ENCODE measurements around the gene GMPPA.
A peak's percentile ranks its signal among the peaks of the same experiment; 100 is the strongest.

The GMPPA gene

DNA sequence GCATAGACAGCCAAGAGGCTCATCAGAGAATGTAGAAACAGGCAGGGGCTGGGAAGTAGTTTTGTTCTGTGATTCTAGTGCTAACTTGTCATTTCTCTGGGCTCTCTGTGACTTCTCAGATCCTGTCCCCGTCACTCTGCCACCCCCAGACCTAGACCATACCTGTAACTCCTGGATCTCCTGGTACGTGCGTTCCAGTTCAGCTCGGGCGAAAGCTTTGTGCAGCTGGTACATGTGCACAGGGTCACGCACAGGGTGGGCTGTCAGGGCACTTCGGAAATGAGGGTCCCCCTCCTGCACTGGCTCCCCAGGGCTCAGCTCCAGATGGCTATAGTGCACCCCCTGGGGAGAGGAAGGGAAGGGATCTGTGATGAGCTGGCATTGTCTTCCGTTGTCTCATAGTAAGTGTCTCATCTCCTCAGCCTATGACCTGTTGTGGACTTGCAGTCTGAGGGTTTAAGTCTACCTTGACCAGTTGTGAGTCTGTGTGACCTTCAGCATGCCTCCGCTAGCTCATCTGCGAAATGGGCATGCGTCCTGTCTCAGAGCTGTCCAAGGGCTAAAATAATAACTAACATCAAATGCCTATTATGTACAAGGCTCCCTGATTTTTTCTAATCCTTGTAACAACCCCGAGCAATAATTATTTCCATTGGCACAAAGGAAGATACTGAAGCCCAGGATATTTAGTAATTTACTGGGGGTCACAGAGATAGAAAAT, 42.3 kb downstream of the GMPPA start:
- DNase-seq = no peak

DNA sequence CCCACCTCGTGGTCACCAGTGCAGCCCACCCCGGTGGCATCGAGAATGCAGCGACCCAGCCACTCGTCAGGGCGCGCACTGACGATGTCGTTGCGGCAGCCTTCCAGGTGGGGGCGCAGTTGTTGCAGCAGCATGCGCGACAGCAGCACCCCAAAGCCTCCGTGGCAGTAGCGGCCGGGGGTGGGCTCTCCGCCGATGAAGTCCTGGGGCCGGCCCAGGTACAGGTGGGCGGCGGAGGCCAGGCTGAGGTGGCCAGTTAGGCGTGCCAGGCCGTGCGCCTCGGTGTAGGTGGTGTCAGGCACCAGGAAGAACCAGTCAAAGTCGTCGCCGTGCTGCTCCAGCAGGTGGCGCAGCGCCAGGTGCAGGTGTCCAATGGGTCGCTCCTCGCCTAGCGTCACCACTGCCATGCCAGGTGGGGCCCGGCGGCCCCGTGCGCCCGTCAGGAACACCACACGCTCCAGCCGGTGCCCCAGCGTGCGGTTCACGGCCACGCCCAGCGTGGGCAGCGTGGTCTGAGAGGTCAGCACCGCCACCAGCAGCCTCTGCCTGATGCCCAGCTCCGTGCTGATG, 43.0 kb downstream of the GMPPA start:
- DNase-seq = peak in 1 of 2 experiments; percentile 70

DNA sequence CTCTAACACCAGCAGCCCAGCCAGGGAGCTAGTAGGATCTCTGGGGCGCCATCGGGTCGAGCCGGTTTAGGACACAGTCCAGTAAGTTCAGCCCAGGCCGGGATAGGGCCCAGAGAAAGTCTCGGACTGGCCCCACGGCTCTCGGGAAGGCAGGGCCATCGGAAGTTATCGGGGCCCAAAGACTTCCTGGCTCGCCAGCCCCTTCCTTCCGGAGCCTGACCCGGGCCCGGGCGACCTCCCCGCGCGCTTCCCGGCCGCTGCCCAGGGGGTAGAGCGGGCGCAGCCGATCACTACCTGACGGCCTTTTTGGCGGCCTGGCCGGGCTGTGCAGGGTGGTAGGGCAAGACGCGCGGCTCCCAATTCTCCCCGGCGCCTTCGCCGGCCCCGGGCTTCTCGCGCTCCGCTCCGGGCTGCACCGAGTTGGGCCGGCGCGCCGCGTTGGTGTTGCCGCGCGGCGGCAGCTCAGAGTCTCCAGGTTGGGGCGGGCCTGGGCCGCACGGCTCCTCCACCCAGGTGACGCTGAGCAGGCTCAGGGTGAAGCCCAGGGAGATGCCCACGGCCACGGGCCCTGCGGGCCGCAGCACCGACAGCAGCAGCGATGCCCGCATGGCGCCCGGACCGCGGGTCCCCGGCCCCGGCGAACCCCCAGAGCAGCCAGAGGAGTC, 44.4 kb downstream of the GMPPA start:
- DNase-seq = peak in 1 of 2 experiments; percentile 57

DNA sequence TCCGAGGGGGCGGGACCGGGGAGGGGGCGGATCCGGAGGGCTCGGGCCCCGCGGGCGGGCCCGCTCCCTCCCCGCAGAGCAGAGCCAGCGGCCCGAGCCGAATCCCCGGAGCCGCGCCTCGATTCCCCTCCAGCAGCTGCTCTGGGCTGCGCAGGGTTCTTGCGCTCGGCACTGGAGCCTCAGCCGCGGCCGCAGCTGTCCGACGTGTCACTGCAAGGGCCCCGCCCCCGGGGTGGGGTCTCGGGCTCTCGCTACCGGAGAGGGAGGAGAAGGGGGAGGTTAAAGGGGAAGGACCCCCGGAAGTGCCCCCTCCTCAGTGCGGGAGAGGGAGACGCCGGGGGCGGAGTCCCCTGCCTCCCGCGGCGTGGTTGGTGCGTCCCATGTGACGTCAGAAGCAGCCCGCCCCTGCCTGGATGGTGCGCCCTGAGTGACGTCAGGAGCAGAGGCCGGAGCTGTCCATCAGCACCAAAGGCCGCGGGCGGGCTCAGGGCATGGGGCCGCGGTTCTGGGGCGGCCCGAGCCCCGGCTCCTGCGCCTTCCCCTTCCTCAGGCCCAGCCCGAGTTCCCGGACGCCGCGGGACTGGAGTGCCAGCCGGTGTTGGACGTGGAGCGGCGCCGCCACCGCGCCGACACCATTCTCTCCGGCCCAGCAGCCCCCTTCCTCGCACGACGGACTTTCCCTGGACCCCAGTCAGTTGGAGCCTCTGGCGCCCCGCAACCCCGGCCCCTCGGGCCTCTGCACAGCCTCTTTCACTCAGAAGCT, 45.1 kb downstream of the GMPPA start, which contains the start of the genes CHPF and TMEM198:
CHPF (minus strand) TSS at position 214 of the 763 bp plus-strand sequence. CDS start 271 bp downstream, outside the sequence.
TMEM198 (plus strand) TSS at position 433 of the 763 bp plus-strand sequence. CDS start 700 bp downstream, outside the sequence.
- DNase-seq = peak; percentile 88 to 92

DNA sequence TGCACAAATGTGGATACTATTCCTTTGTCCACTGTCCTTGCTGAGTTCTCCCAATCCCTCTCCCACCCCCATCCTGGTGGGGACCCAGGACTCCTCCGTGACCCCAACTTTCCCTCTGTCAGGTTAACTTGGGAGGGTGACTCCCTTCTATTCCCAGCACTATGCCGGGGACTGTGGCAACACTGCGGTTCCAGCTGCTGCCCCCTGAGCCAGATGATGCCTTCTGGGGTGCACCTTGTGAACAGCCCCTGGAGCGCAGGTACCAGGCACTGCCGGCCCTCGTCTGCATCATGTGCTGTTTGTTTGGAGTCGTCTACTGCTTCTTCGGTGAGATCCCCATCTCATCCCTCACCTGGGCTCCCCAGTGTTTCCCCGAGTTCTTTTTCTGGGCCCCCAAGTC, 45.9 kb downstream of the GMPPA start:
- DNase-seq = no peak

DNA sequence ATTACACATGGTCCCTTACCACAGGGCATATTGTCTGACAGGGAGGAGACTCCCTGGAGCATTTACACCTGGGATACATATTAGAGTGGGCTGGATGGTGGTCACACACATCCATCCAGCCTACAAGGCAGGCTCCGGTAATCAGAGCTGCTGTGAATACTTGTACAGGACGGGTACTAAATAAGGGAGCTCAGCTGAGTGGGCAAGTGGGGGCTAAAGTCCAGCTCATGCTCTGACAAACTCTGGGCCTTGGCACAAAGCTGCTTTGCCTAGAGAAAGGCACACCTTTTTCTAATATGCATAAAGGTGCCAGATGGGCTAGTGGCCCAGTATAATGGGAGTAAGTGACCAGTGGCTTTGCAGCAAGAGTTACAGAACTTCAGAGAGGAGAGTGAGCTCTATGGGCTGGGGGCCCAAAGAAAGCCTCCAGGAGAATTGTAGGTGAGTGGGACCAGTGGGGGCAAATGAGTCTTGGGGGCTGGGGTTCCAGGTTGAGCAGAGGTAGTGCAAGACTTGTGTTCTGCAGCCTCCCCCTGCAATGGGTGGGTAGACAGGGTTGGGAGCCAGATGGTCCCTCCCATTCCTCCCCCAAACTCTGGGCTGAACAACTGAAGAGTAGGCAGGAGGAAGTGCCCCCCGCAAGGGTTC, 46.7 kb downstream of the GMPPA start:
- DNase-seq = no peak

DNA sequence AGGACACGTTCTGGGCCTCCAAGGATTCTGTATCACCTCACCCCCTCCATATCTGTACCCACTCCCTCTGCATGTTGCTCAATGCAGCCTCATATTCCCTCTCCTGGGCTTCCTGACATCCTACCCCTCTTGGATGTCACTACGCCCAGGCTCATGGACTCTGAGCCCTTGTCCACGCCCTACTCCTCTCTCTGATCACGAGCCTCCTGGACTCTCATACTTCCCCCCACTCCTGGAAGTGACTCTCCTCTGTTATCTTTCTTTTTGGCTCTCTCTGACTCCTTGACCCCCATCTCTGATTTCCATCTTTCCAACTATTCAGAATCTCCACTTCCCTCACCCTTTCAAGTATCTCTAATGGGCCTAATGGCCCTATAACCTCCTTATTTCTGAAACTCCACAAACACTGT, 47.3 kb downstream of the GMPPA start:
- no peak for DNase-seq

DNA sequence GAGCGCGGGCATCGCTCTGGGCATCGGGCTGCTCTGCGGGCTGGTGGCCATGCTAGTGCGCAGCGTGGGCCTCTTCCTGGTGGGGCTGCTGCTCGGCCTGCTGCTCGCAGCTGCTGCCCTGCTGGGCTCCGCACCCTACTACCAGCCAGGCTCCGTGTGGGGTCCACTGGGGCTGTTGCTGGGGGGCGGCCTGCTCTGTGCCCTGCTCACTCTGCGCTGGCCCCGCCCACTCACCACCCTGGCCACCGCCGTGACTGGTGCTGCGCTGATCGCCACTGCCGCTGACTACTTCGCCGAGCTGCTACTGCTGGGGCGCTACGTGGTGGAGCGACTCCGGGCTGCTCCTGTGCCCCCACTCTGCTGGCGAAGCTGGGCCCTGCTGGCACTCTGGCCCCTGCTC, 48.9 kb downstream of the GMPPA start:
- DNase-seq = no peak

DNA sequence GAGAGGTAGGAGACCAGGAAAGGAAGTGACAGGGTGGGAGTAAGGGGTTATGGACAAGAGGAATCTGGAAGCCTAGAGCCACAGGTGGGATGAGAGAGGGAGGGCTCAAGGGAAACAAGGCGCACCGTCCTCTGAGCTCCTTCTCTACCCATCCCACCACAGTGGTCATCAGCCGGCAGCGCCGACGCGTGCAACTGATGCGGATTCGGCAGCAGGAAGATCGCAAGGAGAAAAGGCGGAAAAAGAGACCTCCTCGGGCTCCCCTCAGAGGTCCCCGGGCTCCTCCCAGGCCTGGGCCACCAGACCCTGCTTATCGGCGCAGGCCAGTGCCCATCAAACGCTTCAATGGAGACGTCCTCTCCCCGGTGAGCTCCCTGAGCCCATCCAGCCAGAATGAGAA, 50.3 kb downstream of the GMPPA start:
- no peak for DNase-seq

DNA sequence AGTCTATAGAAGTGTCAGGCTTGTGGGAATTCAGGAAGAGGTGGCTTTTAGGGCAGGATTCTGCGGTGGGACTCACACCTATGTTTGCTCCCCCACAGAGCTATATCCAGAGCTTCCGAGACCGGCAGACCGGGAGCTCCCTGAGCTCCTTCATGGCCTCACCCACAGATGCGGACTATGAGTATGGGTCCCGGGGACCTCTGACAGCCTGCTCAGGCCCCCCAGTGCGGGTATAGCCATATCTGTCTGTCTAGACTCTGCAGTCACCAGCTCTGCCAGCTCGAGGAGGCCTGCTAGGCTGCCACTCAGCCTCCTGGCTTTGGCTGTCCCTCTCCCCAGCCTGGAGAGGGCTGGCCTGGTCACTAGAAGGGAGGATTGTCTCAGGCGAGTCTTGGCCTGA, 50.9 kb downstream of the GMPPA start:
- DNase-seq = no peak

DNA sequence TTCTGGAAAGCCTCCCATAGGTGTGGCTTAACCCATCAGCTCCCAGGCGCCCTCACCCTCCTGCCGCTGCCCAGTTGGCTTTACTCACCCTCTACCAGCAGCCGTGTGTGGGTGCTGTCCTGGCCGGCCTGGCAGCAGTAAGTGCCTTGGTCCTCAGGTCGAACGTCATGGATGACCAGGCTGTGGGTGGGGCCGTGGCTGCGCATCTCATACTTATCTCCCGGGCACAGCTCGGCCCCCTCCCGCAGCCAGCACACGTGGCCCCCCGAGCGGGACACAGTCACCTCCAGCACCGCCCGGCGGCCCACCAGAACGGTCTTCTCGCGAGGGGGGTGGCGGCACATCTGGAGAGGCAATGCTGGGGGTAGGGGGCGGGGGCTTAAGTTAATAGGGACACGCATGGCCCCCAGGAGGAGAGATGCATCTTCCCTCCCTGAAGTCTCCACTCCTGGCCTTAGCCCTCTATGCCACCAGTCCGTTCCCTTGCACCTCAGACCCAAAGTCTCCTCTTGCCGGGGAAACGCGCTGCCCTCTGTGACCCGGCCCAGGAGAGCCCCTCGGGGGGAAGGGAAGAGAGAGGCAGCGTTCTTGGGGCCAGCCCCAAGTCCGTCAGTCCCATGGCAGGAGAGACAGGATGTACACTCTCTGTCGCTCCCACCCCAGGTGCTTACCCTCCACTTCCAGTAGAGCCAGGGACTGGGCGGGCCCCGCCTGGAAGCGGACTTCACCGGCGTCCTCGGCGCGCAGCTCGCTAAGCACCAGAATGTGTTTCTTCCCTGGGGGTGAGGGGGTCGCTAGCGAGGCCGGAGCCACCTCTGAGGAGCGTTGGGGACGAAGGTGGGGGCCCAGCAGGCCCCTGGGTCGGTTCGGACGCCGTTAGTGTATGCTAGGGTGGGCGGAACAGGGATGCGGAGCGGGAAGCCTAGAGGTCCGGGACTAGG, 53.0 kb downstream of the GMPPA start:
- peak in 1 of 2 experiments; percentile 34 for DNase-seq

DNA sequence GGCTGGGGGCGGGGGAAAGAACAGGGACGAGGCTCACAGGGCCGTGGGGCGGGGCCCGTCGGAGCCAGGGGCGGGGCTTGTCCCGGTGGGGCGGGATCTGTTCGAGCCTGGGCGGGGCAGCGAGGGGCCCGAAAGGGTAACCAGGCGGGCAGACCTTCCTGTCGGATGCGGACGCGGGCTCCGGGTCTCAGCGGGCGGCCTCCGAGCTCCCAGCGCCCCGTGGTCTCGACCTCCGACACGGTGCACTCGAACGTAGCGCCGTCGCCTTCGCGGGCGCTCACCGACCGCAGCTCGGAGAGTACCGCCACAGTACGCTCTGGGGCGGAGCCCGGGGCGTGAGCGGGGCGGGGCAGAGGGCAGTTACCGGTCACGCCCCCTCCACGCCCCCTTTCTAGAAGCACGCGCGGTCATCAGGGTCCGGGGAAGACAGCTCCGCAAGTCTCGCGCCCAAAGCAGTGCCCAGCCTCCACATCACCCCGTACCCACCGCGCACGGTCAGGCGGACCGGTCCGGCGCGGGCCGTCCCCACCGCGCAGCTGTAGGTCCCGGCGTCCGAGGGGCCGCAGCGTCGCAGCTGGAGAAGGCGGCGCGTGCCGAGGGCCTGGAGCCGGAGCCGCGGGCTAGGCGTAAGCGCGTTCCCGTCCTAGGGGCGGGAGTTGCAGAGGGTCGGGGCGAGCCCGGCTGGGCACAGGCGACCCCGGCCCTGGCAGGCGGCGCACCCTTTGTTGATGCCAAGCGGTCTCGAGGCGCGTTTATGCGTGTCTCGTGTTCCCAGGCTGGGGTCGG, 53.9 kb downstream of the GMPPA start:
- DNase-seq = peak; percentile 36 to 74

DNA sequence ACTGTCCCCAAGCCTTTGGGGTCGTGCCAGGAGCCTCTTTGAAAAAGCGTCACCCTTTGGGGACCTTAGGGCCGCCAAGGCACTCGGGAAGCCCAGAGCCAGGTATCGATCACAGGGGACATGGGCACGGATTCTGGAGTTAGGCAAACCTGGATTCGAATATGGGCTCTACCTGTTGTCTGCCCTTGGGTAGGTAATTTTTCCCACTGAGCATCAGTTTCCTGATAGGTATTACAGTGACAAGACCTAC, 54.4 kb downstream of the GMPPA start:
- DNase-seq = no peak

DNA sequence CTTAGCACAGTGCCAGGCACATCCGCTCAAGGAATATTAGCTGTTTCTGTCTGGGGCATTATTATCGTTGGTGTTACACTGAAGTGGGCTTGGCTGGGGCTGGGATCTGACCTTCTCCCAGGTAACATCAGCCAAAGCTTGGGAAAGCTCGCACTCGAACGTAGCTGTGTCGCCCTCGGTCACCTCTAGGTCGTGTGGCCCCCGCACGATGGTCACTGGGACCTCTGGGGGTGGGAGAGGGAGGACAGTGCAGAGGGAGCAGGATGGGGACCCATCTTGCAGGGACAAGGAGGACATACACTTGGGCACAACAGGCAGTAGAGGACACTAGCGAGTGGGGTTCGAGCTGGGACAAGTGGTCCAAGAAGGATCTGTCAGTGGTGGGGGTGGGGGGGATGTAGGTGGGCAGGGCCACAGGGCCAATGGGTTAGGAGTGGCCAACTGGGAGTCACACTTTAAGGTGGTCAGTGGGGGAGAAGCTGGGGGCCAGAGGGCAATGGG, 54.8 kb downstream of the GMPPA start:
- DNase-seq = no peak

DNA sequence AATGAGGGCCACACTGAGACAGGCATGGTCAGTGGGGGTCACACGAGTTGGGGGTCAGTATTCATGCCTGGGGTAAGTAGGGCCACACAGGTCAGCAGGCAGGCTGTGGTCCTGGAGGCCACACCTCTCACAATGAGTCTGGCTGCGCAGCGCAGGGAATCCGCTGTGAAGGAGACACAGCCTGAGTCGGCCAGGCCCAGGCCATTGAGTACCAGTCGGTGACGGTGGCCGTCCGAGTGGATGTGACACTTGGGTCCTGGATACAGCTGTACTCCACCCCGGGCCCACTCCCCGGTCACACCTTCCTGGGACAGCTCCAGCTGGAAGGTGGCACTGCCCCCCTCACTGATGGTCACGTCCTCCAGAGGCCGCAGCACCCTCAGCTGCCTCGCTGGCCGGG, 55.7 kb downstream of the GMPPA start:
- DNase-seq = no peak

DNA sequence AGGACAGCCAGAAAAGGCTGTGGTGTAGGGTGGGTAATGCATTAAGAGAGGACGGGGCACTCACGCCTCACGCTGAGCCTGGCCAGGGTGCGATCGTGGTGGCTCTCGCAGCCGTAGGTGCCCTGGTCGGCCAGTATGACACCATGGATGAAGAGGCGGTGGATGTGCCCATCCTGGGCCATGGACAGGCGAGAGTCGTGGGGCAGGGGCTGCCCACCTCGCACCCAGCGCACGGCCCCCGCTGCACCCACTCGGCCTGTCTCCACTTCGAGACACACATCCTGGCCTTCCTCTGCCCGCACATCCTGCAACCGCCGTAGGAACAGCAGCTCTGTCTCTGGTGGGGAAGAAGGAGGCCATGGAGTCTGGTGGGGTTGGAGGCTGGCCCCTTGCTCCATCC, 57.3 kb downstream of the GMPPA start:
- no peak for DNase-seq

DNA sequence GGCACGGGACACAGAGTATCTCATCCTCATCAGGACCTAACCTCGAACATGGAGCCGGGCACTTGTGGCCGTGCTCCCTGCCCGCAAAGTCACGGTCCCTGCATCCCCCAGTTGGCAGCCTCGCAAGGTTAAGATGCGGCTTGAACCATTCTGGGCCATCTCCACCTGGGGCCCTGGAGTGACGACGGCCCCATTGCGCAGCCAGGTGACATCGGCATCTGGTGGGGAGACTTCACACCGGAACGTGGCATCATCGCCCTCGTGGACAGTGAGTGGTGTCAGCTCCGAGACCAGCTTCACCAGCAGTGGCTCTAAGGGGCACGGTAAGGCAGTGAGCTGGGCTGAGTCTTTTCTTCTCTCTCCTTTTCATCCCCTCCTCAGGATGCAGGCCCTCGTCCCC, 57.7 kb downstream of the GMPPA start:
- no peak for DNase-seq
